ENCODE measurements around the gene PSMC3IP.

DNA sequence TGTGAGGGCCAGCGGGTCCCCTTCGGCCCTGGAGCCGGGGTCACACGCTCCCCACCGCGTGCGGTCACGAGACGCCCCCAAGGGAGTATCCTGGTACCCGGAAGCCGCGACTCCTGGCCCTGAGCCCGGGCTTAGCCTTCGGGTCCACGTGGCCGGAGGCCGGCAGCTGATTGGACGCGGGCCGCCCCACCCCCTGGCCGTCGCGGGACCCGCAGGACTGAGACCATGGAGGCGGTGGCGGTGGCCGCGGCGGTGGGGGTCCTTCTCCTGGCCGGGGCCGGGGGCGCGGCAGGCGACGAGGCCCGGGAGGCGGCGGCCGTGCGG, 41.5 kb downstream of the PSMC3IP start, which contains the start of gene NAGLU:
- TF ChIP-seq TCF7L2 (IDR thresholded peaks at IDR 0.05; ENCODE audit: low read depth, low read length) (no peak), POLR2AphosphoS5 (IDR thresholded peaks at IDR 0.05; ENCODE audit: low read depth, low read length) (peak; percentile 58), SIN3A (IDR thresholded peaks at IDR 0.05; ENCODE audit: borderline replicate concordance, insufficient read depth, low read depth, low read length) (peak; percentile 59; the same call in 1 of the 2 replicates)
- TF ChIP-seq, protein P1, sequence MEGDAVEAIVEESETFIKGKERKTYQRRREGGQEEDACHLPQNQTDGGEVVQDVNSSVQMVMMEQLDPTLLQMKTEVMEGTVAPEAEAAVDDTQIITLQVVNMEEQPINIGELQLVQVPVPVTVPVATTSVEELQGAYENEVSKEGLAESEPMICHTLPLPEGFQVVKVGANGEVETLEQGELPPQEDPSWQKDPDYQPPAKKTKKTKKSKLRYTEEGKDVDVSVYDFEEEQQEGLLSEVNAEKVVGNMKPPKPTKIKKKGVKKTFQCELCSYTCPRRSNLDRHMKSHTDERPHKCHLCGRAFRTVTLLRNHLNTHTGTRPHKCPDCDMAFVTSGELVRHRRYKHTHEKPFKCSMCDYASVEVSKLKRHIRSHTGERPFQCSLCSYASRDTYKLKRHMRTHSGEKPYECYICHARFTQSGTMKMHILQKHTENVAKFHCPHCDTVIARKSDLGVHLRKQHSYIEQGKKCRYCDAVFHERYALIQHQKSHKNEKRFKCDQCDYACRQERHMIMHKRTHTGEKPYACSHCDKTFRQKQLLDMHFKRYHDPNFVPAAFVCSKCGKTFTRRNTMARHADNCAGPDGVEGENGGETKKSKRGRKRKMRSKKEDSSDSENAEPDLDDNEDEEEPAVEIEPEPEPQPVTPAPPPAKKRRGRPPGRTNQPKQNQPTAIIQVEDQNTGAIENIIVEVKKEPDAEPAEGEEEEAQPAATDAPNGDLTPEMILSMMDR (IDR thresholded peaks at IDR 0.05), result no peak
